Psoas muscle (tissue), 8 donors: ENCODE measurements around the gene ABCA10. TPM values are rescaled to one million over a fixed set of nuclear protein-coding genes. Genes with fewer than 3 reads are reported as not detected.

ENCODE experiments used
- ATAC-seq, 4 donors: fragments of 200-7000 bp; cut with Tn5 transposase; one replicate each; pipeline ENCODE4 v1.9.1; 2020; ENCODE audit warnings: moderate library complexity in 3 of 4, mild to moderate bottlenecking in 2 of 4
- DNase-seq, 2 donors: peaks; one replicate each; pipeline ENCODE4 v3.0.0-alpha.2; 2020
- H3K27ac ChIP-seq: fragments of 200-600 bp; one replicate; pipeline ENCODE4 v1.8.0; 2022
- H3K27me3 ChIP-seq, 3 donors: fragments of 200-600 bp in 1 of 3; one replicate each; pipeline versions ENCODE4 v1.6.1 to v1.8.0; 2013 to 2022; ENCODE audit warnings: low read length in 2 of 3, mild to moderate bottlenecking in 2 of 3, moderate library complexity in 1 of 3; ENCODE audit not compliant: insufficient read depth in 3 of 3
- H3K36me3 ChIP-seq, 2 donors: fragments of 200-600 bp in 1 of 2; one replicate each; pipeline versions ENCODE4 v1.6.1 to v1.8.0; 2013 to 2022; ENCODE audit warnings: low read depth in 1 of 2, mild to moderate bottlenecking in 1 of 2, moderate library complexity in 1 of 2; ENCODE audit not compliant: insufficient read depth in 1 of 2
- H3K4me1 ChIP-seq: fragments of 200-600 bp; one replicate; pipeline ENCODE4 v1.8.0; 2022
- H3K4me3 ChIP-seq: fragments of 200-600 bp; one replicate; pipeline ENCODE4 v1.8.0; 2022; ENCODE audit warnings: mild to moderate bottlenecking
- H3K9me3 ChIP-seq: fragments of 200-600 bp; one replicate; pipeline ENCODE4 v1.8.0; 2022
- CTCF ChIP-seq: fragments of 200-600 bp; IDR thresholded peaks from one replicate; pipeline ENCODE4 v1.8.0; 2022; ENCODE audit warnings: antibody characterized with exemption
- WGBS, 3 donors: extraction: QIAGEN DNeasy Blood & Tissue Kit; methylation state at CpG; one replicate each; pipeline versions ENCODE4 v1.1.6 to v1.1.7; 2013; 5-methylcytosine and 5-hydroxymethylcytosine counted together
- intact Hi-C, 2 donors: fragments of 100-400 bp; cut with DNase I; formaldehyde crosslinking; loops; one replicate each; pipeline versions ENCODE4 v1.11.0 to v1.14.2; 2022
- polyA plus RNA-seq, 3 donors: library from polyadenylated mRNA; stranded (reverse); fragments of 200-250 nt; gene quantifications; one replicate each; pipeline ENCODE4 v1.2.3, GENCODE V29; 2013
- total RNA-seq, 4 donors: library from RNA; stranded (reverse); fragmentation: NEBNext Ultra II Directional in 2 of 4; extraction: Animal tissue kit (Norgen Biotek cat#: 25700) in 2 of 4; gene quantifications; one replicate each; pipeline versions ENCODE4 v1.2.1 to v1.2.4, GENCODE V29; 2021 to 2023
- donor health status: healthy with polysubstance abuse.
- donor health status: DM: no; HTN: no; CAD: no; lungs with moderate emphysema.
- donor health status: Bipolar disorder and iron deficiency.
- donor health status: healthy.
- donor health status: DM: yes; HTN: yes; CAD: no.
- donor health status: DM: no; HTN: no; CAD: no.
- donor health status: DM: no; HTN: no; CAD: no.
- donor health status: DM: yes; HTN: yes; CAD: no.

Gene ABCA10
- total and polyA plus RNA-seq, 7 donors: 1.4 to 9.6 (median 5.0) TPM

- 71 to 72% (median 71%) methylated on average over 1 of the region's 1 CpG for WGBS, 3 donors
- peak in 2 of 4 donors; percentile 47 to 60 for ATAC-seq
- Histone ChIP-seq H3K36me3 (peaks cover 0 to 99% of the 10 kb centered on the region in 2 donors), H3K27ac (no peak overlapping the region), H3K4me3 (no peak overlapping the region), H3K4me1 (no peaks in the 10 kb centered on the region), H3K27me3 (no peaks in the 10 kb centered on the region), H3K9me3 (no peaks in the 10 kb centered on the region)
- no peak for DNase-seq
- TF ChIP-seq CTCF: no peak
- intact Hi-C loops: loop anchor here (5.0 kb wide), 2 partner anchors 33 to 38 kb away; no protein-coding TSS in a partner anchor
These were observed 25.6 kb upstream of the ABCA10 start for GRCh38 chr17:69254187-69254586.

- ATAC-seq (peak in 3 of 4 donors; percentile 27 to 32 (median 30)), DNase-seq (no peak)
- TF ChIP-seq CTCF: no peak
- H3K4me3 ChIP-seq: no peak overlapping the region
- no peaks in the 10 kb centered on the region for H3K9me3 ChIP-seq
- 51 to 70% (median 56%) methylated on average over 4 of the region's 4 CpGs for WGBS, 3 donors
- H3K36me3 ChIP-seq: peaks cover 0 to 96% of the 10 kb centered on the region in 2 donors
- H3K27ac ChIP-seq: no peak overlapping the region
- no peaks in the 10 kb centered on the region for H3K4me1 ChIP-seq
- no peaks in the 10 kb centered on the region for H3K27me3 ChIP-seq
- intact Hi-C loops: loop anchor here (5.0 kb wide), 2 partner anchors 37 to 42 kb away; no protein-coding TSS in a partner anchor
These were observed 22.0 kb upstream of the ABCA10 start for GRCh38 chr17:69250641-69251040.

DNA sequence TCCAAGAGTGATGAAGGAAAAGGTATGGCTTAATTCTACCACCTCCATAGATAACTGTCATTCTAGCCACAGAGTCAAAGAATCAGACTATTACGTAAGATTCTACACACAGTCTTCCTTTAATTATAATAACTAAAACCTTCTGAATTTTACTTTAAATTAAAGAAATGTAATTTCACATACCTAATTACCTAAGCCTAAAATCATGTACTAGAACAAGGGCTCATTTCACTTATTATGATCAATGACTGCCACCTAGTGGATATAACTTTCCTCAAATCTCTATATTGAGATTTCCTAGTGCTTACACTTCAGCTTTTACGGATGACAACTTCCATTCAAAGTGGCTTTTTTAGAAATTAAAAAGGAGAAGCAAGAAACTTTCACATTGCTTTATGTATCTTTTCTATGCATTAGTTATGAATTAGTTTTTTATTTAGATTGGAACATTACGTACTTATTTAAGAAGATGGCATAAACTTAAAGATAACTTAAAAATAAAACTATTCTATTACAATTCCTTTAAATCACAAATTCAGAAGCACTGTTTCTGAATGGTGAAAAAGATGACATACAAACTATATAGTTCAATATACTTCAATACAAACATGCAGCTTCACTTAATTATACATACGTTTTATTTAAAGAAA is 18.2 kb upstream of the ABCA10 start:
- no peak for DNase-seq
- TF ChIP-seq CTCF: peak; percentile 62
- no peaks in the 10 kb centered on the region for H3K27me3 ChIP-seq
- H3K27ac ChIP-seq: no peak overlapping the region
- ATAC-seq: peak in 2 of 4 donors; percentile 60 to 72
- WGBS, 3 donors: 70 to 76% (median 73%) methylated on average over 4 of the region's 4 CpGs
- no peak overlapping the region for H3K4me3 ChIP-seq
- H3K36me3 ChIP-seq: peaks cover 0 to 95% of the 10 kb centered on the region in 2 donors
- intact Hi-C loops: loop anchor here in 1 of 2 donors (10.0 kb wide), 1 partner anchor 722 kb away; no protein-coding TSS in a partner anchor
- H3K9me3 ChIP-seq: no peaks in the 10 kb centered on the region
- H3K4me1 ChIP-seq: no peaks in the 10 kb centered on the region

DNA sequence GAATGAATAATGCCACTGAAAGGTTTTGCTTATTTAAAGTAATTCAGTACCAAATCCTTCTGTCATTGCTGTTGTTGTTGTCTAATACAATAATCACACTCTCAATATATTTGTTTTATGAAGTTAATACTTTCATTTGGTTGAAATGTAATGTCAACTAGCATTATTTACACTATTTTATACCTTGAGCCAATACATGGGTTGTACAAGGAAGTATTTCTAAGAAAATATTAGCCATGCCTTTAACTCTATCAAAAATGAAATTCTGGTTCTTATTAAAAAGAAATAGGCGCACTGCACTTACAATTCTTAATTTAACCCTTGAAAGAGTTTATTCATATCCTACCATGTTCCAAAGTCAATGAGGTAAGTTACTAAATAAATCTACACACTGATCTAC is 17.6 kb upstream of the ABCA10 start:
- DNase-seq (no peak), ATAC-seq (no peak)
- TF ChIP-seq CTCF: no peak
- peaks cover 0 to 95% of the 10 kb centered on the region in 2 donors for H3K36me3 ChIP-seq
- H3K4me3 ChIP-seq: no peak overlapping the region
- WGBS, 3 donors: 68 to 79% (median 72%) methylated on average over 1 of the region's 1 CpG
- H3K27ac ChIP-seq: no peak overlapping the region
- H3K4me1 ChIP-seq: no peaks in the 10 kb centered on the region
- H3K27me3 ChIP-seq: no peaks in the 10 kb centered on the region
- intact Hi-C loops: loop anchor here in 1 of 2 donors (10.0 kb wide), 1 partner anchor 721 kb away; no protein-coding TSS in a partner anchor
- H3K9me3 ChIP-seq: no peaks in the 10 kb centered on the region
